Fibroblast of skin of abdomen (primary cell): ENCODE data around the gene BICDL1.

ENCODE experiments used
- DNase-seq: peaks from one replicate; pipeline ENCODE4 v3.0.0-alpha.2; 2013

The BICDL1 gene

DNA sequence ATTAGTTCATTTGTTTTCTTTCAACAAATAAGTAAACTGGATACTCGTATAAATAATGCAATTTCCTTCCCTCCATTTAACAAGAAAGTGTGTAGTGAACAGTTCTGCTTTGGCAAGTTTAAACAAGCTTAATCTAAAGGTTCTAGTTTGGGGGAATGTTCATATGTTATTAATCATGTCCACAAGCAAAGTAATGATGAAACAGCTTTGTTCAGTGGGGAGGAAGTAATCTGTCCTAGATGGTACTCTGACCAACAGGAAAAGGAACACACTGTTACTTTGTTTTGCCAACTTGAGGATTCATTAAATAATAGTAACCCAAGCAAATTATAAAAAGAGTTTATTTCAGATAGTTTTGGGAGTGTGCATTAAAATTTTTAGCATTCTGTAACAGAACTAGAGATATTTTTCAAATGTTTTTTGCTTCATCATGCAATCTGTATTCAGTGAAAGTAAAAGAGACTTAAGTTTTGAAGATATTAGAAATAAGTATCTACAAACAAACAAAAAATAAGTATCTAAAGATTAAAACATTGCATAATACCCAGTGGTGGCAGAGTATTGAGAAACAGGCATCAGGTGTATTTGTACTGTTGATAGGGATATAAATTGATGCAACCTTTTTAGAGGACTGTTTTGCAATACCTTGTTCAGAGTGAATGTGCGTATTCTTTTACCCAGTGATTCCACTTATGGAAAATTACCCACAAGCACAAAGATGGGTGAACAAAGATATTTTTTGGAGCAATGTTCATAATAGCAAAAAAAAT, 66.4 kb downstream of the BICDL1 start:
- DNase-seq, result peak; percentile 23

DNA sequence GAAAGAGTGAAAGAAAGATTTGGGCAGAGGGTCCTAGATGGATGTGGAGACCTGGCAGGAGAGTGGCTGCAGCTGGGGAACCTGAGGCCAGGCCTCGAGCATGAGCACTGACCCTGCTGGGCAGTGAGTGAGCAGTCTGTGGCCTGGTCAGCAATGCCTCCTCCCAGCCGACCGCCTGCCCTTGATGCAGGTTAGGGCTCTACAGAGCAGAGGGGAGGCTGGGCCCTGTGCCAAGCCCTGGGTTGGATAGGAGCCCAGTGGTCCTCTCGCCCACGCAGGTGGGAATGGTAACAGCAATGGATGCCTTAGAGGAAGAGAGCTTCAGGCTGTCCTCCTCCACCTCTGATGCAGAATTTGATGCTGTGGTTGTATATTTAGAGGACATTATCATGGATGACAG, 67.7 kb downstream of the BICDL1 start:
- DNase-seq, result no peak

DNA sequence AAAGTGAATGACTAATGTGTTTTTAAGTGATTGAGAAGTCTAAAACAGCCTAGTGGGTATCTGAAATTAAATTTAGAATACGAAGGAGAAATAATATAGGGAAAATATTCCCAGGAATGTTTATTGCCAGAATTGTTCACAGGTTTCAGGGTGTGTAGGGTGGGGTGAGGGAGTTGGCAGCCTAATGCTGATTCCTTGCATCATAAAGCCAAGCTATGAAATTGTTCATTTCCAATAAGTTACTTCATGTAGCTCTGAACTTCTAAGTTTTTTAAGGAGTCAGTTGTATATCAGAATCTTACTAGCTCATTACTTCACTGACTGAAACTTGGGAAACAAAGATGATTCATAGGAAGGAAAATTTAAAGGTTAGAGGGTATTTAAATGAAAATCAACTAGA, 71.2 kb downstream of the BICDL1 start:
- no peak for DNase-seq

DNA sequence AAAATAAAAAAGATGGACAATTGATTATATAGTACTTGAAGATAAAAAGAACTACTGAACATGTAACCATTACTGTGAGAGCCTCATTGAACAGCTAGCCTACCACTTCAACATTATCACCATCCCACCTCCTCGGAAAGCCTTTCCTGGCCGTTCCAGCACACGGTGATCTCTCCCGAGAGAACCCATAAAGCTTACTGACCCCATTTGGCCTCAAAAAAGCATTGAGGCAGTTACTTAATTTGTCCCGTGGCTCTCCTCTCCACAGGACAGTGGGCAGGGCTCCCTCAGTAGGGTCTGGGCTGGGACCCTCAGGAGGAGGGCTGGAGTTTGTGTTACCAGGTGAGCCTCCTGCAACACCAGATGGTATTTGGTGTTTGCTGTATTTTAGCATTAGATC, 71.7 kb downstream of the BICDL1 start:
- no peak for DNase-seq

GRCh38 chr12:120061575-120062214, 72.7 kb downstream of the BICDL1 start:
- no peak for DNase-seq

- DNase-seq, result no peak
Measured at GRCh38 chr12:120062976-120063579, 74.0 kb downstream of the BICDL1 start.

DNA sequence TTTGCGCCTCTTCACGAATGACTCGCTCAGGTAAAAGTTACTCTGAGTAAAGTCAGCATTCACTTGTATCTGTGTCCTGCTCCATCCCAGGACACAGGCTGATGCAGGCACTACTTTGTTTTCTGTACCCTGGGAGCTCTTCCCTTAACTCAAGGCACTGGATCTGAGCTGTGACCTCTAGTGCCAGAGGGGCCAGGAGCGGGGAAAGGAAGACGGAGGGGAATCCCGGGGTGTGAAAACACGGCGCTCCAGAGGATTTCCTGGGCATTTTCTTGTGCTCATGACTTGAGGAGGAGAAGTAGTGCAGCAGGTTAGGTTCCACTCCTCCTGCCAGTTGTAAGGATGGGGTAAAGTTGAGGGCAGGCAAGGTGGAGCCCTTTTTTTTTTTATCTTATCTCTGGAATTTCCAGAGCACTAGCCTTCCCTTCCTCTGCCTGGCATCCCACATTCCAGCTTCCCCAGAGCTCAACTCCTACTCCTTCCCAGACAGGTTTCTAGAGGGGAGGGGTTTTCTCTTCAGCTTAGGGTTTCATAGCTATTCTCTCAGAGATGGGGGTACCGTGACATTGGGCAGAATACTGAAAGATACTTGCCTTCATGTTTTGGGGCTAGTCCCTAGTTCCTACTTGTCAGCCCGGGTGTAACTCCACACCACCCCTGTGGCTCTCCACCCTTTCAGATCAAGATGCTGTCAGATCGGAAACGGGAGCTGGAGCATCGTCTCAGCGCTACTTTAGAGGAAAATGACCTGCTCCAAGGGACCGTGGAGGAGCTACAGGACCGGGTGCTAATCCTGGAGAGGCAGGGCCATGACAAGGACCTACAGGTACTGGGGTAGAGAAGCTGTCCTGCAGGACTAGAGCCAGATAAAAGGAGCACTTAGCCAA, 75.3 kb downstream of the BICDL1 start:
- no peak for DNase-seq

DNA sequence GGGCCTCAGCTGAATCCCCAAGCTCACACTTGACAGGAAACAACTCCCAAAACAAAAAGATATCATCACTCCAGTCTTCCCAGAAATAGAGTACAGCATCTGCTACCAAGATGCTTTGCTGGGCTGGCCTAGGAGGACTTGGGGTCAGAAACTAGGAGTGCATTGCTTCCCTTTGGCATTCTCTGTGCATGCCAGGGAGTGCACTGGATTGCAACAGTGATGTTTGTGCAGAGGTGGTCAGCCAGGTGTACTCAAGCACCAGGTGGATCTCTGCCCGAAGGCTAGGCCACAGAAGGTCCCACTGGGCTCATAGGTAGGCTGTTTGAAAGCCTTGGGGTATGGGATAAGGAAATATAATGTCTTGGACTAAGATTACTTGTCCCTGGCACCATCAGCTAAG, 76.4 kb downstream of the BICDL1 start:
- no peak for DNase-seq

DNA sequence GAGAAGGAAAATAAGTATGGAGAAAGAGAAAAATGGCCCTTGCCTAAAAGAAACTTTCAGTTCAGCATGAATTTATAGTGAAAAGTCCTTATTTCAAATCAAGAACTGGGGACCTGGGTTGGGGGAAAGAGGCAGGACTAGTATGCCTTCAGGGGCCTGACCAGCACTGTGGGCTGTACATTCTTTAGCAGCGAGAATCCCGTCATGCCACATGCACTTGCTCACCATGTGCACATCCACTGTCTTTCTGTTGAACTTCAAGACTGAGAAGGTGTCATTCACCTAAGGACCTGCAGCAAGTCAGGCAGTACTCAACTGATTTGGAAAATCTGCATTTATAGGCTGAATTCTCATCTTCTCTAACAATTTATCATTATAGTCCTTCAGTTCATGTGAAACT, 77.3 kb downstream of the BICDL1 start:
- no peak for DNase-seq

DNA sequence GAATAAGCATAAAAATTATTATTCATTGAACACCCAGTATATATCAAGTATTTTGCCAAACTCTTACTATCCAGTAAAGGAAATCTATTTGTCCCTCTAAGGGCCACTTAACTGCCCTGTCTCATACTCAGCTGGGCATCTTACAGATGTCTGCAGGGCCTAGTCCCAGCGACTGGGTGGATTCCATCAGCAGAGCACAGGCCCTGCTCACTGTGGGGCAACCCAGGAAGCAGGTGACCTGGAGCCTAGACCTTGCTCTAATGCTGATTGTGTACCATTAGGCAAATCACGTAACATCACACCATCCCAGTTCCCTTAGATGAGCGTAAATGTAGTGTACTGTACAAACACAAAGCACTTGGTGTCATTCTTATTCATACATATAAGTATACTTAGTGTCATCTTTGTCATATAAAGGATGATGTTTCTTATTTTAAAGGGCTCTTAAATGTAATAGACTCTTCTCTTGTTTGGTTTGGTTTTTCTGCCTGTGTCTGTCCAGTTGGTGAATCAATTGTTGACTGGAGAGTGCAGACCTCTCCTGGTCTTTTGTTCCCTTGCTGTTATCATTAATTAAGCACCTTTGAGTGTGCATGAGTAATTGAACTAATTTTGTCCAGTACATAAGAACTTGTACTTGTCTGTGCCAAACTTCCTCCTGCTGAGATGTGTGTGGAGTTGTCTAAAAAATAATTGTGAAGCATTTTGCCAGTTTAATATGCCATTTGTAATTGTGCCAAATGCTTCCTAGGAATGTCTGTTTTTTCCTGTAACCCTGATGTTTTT, 78.2 kb downstream of the BICDL1 start:
- no peak for DNase-seq

DNA sequence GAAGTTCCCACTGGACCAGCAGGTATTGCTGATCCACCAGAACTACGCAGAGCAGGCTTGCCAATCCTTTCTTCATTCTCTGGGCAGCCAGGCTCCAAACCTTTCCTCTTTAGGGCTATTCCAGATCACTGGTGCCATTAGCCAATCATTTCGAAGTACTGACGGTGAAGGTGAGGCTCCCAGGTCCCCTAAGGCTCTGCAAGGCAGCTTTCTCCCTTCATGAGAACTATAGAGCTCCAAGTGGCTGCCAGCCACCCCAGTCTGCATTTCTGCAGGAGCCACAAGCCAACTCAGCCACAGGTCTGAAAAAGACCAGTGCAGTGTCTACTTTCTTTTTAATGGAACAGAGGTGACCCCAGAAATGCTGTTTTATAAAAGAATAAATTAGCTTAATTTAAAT, 78.9 kb downstream of the BICDL1 start:
- DNase-seq, result no peak

- no peak for DNase-seq
Measured at GRCh38 chr12:120069278-120069677, 80.2 kb downstream of the BICDL1 start.

- no peak for DNase-seq
Measured at GRCh38 chr12:120071493-120072020, 82.5 kb downstream of the BICDL1 start.

GRCh38 chr12:120072472-120073249, 83.6 kb downstream of the BICDL1 start:
- no peak for DNase-seq

- no peak for DNase-seq
Measured at GRCh38 chr12:120075034-120075616, 86.1 kb downstream of the BICDL1 start.

GRCh38 chr12:120076651-120077050, 87.6 kb downstream of the BICDL1 start:
- no peak for DNase-seq

DNA sequence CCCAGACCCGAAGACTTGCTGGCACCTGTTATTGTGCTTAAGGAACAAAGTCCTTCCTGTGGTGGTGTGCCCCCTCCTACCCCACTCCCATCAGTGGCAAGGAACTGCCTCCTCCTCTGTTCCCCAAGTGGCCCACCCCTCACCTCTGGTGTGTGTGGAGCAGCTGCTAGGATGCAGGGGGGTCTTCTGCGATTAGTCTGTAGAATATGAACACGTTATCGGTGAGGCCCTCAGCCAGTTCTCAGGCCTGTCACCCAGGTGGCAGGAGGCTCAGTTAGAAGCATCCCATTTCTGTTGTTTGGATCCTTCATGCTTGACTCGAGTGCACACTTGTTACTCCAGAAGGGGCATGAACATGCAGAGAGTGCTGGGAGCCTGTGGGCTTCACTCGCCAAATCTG, 88.2 kb downstream of the BICDL1 start:
- DNase-seq, result no peak

- no peak for DNase-seq
Measured at GRCh38 chr12:120078868-120079267, 89.8 kb downstream of the BICDL1 start.

GRCh38 chr12:120079411-120080400, 90.7 kb downstream of the BICDL1 start:
- DNase-seq, result no peak
